HPDE6-E6E7 (cell line): ENCODE measurements around the gene SERTAD4.
"Not testable (repeated sequence)": the region's sequence is repeated elsewhere in the genome, so short reads cannot be mapped to it uniquely, and the experiment has no call there.

ENCODE experiments used
- DNase-seq: peaks from one replicate; pipeline ENCODE4 v3.0.0; 2011; ENCODE audit warnings: missing footprints; ENCODE audit errors: extremely low spot score

Gene SERTAD4

DNA sequence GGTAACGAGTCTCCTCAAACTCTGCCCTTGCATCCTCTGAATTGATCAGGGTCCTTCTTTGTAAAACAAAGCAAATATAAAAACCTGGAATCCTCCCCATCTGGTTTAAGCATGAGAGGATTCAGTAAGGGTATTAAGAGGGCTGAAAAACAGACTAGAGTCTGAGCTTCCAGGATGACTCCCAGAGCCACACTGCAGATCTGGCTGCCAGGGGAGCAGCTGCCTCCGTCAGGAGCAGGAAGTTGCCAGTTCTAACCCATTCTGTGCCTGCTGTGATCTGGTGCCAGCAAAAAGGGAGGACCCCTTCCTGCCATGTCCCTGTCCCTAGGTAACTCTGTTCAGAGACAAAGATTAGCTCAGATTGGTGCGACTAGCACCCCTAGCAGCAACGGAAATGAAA, 27.5 kb downstream of the SERTAD4 start:
- DNase-seq, result no peak

DNA sequence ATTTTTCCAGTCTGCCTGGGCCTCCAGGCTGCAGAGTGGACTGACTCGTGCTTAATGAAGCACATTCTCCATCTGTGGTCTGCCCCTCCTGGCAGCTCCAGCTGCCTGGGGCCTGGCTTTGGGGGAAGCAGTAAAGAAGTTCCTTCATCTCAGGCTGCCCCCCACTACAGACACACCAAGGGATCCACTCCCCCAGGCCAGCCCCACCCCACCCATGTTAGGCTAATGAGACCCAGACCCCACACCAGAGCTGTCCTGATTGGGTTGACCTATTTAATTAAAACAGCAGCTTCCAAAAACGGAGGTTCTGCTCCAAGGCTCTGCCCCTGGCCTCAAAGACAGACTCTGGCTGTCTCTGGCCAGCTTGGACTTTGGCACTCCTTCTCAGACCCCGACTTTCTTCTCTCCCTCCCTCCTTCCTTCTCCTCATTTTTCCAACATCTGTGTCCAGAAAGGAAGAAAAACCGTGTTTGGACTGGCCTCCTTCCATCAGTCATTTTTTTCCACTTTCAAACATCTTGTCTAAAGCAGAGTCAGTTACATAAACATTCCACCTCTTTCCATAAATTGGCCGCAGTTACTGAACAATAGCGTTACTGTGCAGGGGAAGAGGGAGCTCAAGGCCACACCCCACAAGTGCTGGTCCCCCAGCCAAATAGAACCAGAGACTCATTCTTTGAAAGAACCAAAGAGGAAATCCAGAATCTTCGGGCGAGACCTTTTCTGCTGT, 29.7 kb downstream of the SERTAD4 start:
- no peak for DNase-seq

DNA sequence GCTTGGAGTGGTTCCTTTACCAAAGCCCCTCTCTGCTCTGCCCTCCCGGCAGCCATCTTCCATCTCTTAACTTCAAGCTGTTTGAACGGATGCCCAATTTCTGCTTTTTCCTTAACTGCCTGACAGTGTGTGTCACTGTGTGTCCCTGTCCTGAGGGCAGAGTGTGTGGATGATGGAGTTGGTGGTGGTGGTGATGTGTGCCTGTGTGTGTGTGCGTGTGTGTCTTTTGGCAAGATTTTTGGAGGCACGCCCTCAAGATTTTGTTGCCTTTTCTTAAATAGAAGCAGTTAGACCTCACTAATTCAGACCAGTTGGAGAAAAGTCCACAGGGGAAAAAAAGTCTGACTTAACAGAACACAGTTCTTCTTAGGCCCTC, 30.3 kb downstream of the SERTAD4 start:
- DNase-seq, result no peak

DNA sequence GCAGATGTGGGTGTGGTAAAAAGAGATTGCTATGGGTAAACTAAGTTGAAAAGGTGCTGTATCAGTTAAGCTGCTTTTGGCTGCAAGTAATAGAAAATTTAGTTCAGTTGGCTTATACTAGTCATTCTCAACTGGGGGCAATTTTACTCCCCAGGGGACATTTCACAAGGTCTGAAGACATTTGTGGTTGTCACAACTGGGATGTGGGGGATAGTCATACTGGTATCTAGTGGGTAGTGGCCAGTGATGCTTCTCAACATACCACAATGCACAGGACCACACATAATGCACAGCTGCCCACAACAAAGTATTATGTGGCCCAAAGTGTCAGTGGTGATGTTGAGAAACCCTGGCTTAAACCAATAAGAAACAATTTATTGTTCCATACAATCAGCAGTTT, 31.4 kb downstream of the SERTAD4 start:
- no peak for DNase-seq

DNA sequence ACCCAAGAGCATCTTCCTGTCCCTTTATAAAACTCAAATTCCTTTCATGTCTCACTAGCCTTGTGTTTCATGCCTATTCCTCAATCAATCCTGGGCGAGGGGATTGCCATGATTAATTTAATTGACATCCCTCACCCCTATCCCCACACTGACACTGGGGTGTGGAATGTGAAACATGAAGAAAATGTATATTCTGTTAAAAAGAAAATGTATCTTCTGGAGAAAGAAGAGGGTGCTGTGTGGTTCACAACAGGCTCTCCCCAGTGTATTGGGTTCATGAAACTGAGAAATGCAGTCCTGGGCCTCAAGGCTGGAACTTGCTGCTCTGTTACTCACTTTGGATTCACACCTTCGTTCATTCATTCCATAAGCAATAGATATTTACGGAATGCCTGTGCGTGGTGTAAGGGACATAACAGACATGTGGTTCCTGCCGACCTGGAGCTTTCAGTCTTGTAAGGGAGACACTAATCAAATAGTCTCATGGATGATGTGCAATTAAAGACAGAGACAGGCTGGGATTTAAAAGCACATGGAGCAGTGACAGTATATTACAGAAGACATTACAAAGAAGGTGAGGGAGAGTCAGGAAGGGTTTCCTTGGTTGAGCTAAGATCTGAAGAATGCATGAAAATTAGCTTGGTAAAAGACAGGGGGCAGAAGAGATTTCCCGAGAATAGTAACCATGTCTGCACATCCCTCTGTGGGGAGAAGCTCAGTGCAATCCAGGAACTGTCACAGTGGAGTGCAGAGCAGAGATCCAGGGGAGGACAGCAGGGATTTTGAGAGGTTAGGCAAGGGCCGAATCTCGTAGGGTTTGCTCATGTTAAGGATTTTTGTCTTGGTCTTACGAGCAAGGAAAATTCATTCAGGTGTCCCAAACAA, 32.1 kb downstream of the SERTAD4 start:
- no peak for DNase-seq

DNA sequence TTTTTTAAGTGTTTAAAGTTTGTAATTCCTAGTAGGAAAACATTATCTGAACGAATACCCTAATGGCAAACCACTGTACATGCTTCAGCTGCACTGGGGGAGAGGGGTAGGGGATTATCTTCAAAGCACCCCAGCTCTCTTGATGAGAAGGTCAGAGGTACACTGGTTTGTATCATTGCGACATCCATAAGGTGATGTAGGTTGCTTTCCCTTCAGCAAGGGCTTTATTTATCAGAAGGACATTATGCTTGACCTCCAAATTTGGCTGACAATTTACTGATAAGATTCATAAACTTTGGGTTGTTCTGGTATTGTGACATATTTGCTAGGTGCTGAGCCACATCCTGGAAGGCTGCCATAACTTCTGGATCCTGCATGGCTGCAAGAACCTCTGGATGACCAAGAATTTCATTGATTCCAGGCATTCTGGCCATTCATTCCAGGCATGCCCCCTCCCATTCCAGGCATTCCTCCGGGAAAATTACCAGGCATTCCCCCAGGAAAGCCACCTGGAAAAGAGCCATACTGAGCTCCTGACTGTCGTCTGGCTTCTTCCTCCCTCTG, 32.9 kb downstream of the SERTAD4 start:
- DNase-seq, result not testable (repeated sequence)

DNA sequence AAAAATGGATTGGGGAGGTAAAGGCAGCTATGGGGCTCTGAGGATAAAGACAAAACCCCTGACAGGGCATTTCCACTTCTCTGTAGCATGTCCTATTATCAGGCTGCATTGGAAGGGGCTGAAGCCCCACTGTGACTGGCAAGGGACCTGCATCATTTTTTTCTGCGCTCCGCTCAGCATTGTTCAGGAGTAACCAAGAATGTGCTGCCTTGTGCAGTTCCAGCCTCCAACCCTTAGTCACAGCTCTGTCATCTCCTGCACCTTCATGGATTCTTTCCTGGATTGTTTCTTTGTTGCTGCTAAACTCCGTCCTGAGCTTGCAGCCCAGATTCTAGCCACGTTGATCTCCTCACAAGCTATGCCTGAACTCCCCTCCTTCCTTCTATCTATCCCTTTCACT, 37.4 kb downstream of the SERTAD4 start:
- no peak for DNase-seq

DNA sequence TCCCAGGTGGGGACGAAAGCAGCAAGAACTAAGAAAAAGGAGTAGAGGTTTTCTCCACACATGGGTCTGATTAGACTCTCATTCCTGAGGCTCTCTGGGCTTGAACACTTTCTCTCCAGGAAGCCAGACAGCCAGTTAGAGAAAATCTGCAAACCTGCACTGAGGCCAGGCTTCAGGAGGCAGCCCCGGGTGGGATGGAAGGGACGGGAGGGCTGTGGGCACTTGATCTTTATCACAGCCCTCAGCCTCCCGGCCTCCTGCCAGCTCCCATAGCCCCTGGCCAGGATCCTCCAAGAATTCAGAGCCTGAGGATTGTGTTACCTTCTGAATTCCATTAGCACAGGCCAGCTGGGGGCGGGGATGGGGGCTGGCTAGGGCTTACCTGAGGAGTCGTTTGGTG, 40.1 kb downstream of the SERTAD4 start:
- DNase-seq, result no peak

DNA sequence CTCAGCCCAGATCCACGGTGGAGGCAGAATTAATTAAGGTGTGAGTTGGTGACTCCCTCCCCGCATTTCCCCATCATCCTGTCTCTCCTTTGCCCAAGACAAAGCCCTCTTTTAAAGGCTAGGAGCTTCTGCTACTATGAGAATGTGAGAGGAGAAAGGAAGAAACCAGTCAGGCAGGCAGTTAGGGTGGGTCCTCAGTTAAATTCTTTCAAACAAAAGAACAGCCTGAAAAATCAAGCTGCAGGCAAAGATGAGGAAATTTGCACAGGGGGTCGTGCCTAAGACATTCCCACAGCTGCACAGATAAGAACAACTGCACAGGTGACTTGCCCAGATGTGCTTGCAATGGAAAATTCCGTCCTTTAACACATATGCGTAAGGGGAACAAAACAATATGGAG, 47.6 kb downstream of the SERTAD4 start:
- DNase-seq, result no peak

DNA sequence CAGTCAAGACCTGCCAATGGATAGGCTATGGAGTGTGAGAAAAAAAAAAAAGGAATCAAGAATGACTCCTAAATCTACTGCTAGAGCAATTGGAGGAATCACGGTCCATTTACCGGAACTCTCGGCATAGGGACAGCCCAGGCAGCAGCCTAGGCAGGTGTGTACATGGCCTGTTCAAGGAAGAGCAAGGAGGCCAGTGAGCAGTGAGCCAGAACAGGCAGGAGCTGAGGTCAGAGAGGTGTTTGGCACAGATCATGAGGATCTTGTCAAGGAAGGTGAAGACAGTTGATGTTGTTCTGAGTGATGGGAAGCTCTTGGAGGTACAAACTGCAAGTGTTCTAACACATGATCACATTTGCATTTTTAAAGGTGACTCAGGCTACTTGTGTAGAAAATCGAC, 55.5 kb downstream of the SERTAD4 start:
- no peak for DNase-seq

DNA sequence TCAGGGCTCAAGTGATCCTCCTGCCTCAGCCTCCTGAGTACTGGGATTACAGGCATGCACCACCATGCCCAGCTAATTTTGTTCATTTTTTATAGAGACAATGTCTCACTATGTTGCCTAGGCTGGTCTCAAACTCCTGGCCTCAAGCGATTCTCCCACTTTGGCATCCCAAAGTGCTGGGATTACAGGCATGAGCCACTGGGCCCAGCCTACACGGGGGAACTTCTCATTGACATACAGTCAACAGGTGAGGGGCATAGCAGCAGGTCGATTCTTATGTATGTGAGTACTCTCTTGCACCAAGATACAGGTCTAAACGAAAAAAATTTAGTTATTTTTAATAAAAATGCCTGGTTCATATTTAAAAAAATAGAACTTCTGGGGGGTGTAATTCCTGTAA, 56.7 kb downstream of the SERTAD4 start:
- no peak for DNase-seq

DNA sequence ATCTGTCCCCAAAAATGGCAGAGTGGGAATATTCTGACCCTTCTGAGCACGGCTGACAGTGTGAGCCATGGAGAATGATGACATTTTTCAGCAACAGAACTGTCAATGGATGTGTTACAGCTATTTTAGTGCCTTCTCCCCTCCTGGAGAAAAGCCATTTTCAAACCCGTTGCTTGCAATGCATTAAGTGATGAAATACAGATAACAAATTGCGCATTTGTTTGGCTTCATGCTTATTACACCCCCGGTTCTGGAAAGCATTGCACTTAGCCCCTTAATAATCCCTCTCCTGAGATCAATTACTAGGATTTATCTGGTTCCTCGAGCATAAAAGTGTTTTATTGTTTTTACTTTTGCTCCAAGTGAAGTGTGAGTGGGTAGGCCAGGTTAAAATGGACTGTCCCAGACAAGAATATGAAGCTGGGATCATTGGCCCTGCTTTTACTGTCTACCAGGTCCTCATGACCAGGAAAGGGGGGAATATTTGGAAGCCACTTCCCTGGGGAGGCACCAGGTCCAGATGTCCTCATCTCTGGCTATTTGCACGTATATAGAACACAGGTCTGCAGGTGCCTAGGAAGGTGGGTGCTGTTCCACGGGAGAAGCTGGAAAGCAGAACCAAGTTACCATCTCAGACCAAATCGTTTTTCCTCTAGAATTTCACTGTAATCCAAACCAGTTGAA, 58.6 kb downstream of the SERTAD4 start:
- no peak for DNase-seq

DNA sequence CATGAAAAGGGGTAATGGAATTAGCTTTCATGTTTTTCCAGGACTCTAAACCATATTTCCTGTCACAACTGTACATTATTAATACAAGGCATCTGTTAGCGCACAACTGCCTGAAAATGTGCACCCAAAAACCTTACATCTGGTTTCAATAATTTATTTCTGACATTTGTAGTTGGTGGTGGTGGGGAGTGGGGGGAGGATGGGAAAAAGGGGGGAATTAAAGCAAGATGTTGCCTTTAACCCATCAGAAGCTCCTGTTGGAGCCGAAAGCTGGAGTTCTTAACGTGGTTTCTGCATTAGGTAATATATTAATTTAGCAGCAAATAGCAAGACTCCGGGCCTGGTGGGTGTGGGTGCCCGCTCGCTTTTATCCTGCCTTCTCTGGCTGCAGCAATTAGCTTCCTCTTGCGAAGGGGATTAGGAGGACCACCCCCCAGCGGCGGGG, 59.2 kb downstream of the SERTAD4 start:
- no peak for DNase-seq

DNA sequence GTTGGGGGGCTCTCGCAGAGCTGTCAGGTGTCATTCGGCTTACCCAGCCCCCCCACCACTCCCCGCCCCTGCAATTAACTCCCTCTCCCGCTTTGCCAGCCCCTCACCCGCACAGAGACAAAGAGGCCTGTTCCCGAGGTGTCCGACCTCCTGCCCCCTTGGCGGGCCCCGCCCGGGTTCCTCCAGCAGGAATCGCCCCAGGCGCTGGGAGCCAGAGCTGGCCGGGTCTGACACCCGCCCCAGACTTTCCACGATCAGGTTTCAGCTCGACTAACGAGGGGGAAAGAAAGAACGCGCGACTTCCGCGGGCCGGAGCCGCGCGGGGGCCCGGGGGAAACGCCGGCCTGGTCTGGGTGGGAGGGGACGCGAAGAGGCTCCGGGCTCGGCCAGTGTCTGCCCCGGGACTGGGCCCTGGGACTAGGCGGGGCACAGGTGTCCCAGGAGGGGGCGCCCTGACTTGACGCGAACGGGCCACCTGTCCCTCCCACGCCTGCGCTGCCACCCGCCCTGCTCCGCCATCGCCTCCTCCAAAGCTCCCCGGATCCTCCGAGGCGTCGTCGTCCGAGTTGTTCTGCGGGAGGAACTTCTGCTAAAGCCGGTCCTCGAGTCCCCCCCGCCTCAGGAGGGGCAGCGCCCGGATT, 59.8 kb downstream of the SERTAD4 start:
- peak; percentile 47 for DNase-seq

DNA sequence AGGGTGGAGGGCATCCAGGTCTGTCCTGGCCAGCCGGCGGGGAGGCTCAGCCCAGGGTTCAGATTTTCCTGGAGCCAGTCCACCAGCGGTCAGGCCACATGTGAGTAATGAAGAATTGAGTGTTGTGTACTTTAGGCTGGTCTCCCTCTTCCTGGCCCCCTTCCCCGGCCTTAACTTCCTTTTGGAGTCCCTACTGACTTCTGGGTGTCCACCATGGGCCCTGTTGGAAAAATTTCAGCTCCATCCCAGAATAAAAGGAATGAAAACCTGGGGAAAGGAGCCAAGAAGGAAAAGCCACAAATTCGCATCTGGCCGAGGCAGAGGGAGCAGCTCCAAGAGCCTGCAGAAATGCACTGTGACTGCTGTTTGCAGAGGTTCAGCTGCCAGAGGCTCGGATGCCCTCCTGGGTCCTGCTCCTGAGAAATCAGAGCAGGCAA, 60.6 kb downstream of the SERTAD4 start:
- no peak for DNase-seq

DNA sequence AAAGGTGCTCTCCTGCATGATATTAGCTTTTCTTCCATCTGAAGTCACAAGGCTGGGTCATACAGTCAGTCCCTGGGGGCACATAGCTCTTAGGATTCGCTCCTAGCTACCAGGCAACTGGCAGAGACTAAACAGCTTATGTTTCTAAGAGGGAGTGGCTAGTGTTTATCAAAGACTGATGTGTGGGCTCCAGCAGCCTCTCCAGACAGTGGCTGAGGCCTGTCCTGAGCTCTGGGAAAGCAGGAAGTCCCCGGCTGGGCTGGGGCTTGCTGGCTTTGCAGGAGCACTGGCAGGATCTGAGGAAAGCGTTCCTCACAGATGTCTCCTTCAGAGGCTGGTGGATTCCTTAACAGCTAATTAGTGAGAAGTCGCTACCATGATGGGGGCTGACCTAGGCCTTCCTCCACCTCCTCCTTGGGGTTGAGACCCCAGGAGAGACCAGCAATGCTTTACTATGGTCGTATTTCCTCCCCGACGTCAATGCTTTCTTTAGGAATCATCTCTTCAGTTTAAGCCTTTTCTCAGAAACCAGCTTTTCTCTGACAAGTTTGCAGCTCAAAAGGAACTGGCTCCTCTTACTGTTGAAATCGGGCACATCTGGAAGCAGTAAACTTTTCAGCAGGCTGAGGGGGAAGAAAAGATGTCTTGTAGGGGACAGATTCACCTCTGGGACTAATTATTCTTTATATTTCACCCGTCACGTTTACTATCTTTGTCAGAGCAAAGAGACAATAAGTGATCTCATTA, 62.6 kb downstream of the SERTAD4 start:
- DNase-seq, result no peak
